HG03439 (cell line): ENCODE results near the gene CYB5A.

Source experiments
- ATAC-seq: cut with Tn5 transposase; IDR thresholded peaks from one replicate; pipeline ENCODE4 v1.9.1; 2021; ENCODE audit warnings: mild to moderate bottlenecking, moderate library complexity; ENCODE audit not compliant: unreplicated experiment

The CYB5A gene

GRCh38 chr18:74219056-74219455 is 72.7 kb downstream of the CYB5A start:
- ATAC-seq: no peak

GRCh38 chr18:74217476-74218143 is 74.2 kb downstream of the CYB5A start:
- no peak for ATAC-seq

GRCh38 chr18:74216661-74217110 is 75.1 kb downstream of the CYB5A start:
- ATAC-seq: no peak

DNA sequence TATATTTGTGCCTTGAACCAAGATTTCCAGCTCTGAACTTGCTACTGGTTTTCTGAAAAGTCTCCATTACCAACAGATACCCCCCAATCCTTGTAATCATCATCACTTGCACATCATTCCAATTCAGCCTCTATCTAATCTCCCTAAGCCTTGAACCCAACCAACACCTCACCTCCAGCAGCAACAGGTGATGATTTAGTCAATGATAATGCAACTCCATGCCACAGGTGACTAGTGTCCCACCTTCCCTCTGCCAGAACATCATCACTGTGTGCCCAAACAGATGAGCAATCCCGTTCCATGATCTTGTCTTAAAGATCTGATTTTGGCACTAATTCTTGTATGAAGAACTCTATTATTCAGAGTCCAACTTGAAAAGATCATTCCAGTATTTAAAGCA is 75.9 kb downstream of the CYB5A start:
- no peak for ATAC-seq

DNA sequence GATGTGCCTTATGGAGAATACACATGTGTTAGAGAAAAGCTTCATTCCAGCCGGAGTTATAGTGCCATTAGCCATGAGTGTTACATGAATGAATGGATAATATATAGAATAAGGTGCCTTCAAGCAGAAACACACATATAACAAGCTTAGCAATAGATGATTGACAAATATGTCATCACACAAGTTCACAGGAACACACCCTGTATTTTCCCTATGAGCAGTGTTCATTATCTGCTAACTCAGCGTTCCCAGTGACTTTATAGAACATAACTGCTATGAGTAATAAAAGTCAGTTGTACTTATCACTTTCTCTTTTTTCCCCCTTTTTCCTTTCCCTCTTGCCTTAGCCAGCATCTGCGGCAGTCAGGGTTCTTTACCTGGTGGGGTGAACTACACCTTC is 78.3 kb downstream of the CYB5A start:
- no peak for ATAC-seq

GRCh38 chr18:74204526-74205152 is 87.1 kb downstream of the CYB5A start:
- no peak for ATAC-seq

- no peak for ATAC-seq
These were observed 88.0 kb downstream of the CYB5A start for GRCh38 chr18:74203811-74204210.
